Spinal cord (tissue), 10 donors: ENCODE measurements around the gene RNF148. TPM values are rescaled to one million over a fixed set of nuclear protein-coding genes. Genes with fewer than 3 reads are reported as not detected.

Experiments
- DNase-seq, 6 donors: peaks; one replicate each; pipeline versions ENCODE4 v3.0.0 to v3.0.0-alpha.2; 2013 to 2015; ENCODE audit warnings: low spot score in 6 of 6, low read depth in 4 of 6
- H3K27ac ChIP-seq: one replicate; pipeline ENCODE4 v1.5.1; 2013; ENCODE audit warnings: low read depth, low read length, control low read depth
- H3K27me3 ChIP-seq: one replicate; pipeline ENCODE4 v1.6.1; 2013; ENCODE audit warnings: low read length; ENCODE audit not compliant: control insufficient read depth, insufficient read depth
- H3K36me3 ChIP-seq: one replicate; pipeline ENCODE4 v1.6.1; 2013; ENCODE audit warnings: low read length; ENCODE audit not compliant: control insufficient read depth, insufficient read depth
- H3K4me1 ChIP-seq: one replicate; pipeline ENCODE4 v1.6.1; 2013; ENCODE audit warnings: low read length; ENCODE audit not compliant: control insufficient read depth, insufficient read depth
- H3K4me3 ChIP-seq: one replicate; pipeline ENCODE4 v1.5.1; 2013; ENCODE audit warnings: low read depth, low read length, control low read depth
- H3K9me3 ChIP-seq: one replicate; pipeline ENCODE4 v1.6.1; 2013; ENCODE audit warnings: low read length; ENCODE audit not compliant: control insufficient read depth, insufficient read depth
- WGBS: methylation state at CpG from one replicate; pipeline ENCODE4 v1.1.5; 2013; ENCODE audit warnings: missing lambda C conversion rate; ENCODE audit not compliant: insufficient coverage; 5-methylcytosine and 5-hydroxymethylcytosine counted together
- long read RNA-seq, 4 donors: transcript quantifications; one replicate each; lab custom pipeline, GENCODE V29; 2026
- polyA plus RNA-seq, 2 donors: library from polyadenylated mRNA; unstranded; fragments of 120-200 nt; gene quantifications; one replicate each; pipeline ENCODE4 v1.2.1, GENCODE V29; 2013; ENCODE audit not compliant: insufficient read length in 2 of 2
- total RNA-seq, 2 donors: library from RNA; depleted of rRNA in 1 of 2; stranded (reverse); fragments of 120-200 nt in 1 of 2; fragments of >200 nt in 1 of 2; gene quantifications; one replicate each; pipeline versions ENCODE4 v1.2.3 to v1.2.4, GENCODE V29; 2013 to 2014
- donor health status: healthy.

RNF148 gene
- total RNA-seq: 1 to 10 TPM in 1 of 2 donors, under 1 TPM in 1; 0.99 to 1.6 TPM
- polyA plus RNA-seq: not detected
- long read RNA-seq, donor 1: 0 reads
- long read RNA-seq, donor 2: 0 reads
- long read RNA-seq, donor 3: 0 reads
- long read RNA-seq, donor 4: 0 reads

GRCh38 chr7:122702872-122703510, at the start of gene RNF148:
TSS of gene RNF148 (minus strand) at chr7:122702922. CDS start at chr7:122702750, 172 bp downstream.
- Histone ChIP-seq H3K27me3 (no peaks in the 10 kb centered on the region), H3K36me3 (no peaks in the 10 kb centered on the region), H3K9me3 (no peaks in the 10 kb centered on the region), H3K4me3 (no peak within 1 kb of the TSS), H3K27ac (no peak within 1 kb of the TSS), H3K4me1 (no peaks in the 10 kb centered on the region)
- no CpG with 5 or more reads among the region's 1 CpG for WGBS
- no peak for DNase-seq

DNA sequence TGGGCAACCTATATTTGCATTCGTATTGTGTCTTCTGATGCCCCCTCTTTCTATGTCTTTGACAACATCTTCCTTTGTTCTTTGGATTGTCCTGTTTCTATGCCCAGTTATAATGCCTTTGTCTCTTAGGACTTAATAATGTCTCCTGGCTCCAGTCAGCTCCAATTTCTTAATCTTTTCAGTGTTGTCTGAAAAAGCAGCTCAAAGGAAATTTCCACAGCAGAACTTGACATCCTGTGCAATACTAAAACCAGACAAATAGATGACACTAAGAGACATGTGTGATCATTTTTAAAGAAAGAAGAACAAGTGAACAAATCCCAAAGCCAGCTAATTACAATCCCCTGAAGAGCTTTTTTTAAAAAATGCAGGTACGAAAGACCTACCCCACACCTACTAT, 47.7 kb upstream of the RNF148 start:
- Histone ChIP-seq H3K36me3 (no peaks in the 10 kb centered on the region), H3K27ac (no peak overlapping the region), H3K4me1 (no peaks in the 10 kb centered on the region), H3K9me3 (no peaks in the 10 kb centered on the region), H3K27me3 (no peaks in the 10 kb centered on the region), H3K4me3 (no peak overlapping the region)
- DNase-seq: no peak
- no CpG with 5 or more reads among the region's 2 CpGs for WGBS

- Histone ChIP-seq H3K27me3 (no peaks in the 10 kb centered on the region), H3K27ac (no peak overlapping the region)
Observed at GRCh38 chr7:122748195-122748594, 45.5 kb upstream of the RNF148 start.

GRCh38 chr7:122746948-122747347, 44.2 kb upstream of the RNF148 start:
- no peaks in the 10 kb centered on the region for H3K9me3 ChIP-seq
- no peaks in the 10 kb centered on the region for H3K4me1 ChIP-seq
- no peaks in the 10 kb centered on the region for H3K36me3 ChIP-seq
- no peak for DNase-seq
- no peaks in the 10 kb centered on the region for H3K27me3 ChIP-seq
- WGBS: no CpG with 5 or more reads among the region's 2 CpGs
- no peak overlapping the region for H3K4me3 ChIP-seq
- no peak overlapping the region for H3K27ac ChIP-seq

More at GRCh38 chr7:122748195-122748594, 45.5 kb upstream of the RNF148 start:
- no peak overlapping the region for H3K4me3 ChIP-seq
- DNase-seq: peak in 2 of 6 donors; percentile 18 to 81
- no peaks in the 10 kb centered on the region for H3K9me3 ChIP-seq
- WGBS: 100% methylated on average over 1 of the region's 2 CpGs
- no peaks in the 10 kb centered on the region for H3K36me3 ChIP-seq
- H3K4me1 ChIP-seq: no peaks in the 10 kb centered on the region

- Histone ChIP-seq H3K27ac (no peak overlapping the region), H3K36me3 (no peaks in the 10 kb centered on the region), H3K4me3 (no peak overlapping the region), H3K9me3 (no peaks in the 10 kb centered on the region), H3K27me3 (no peaks in the 10 kb centered on the region), H3K4me1 (no peaks in the 10 kb centered on the region)
- peak in 1 of 6 donors; percentile 20 for DNase-seq
Observed at GRCh38 chr7:122743211-122743610, 40.5 kb upstream of the RNF148 start.

GRCh38 chr7:122738947-122739346, 36.2 kb upstream of the RNF148 start:
- DNase-seq: peak in 2 of 6 donors; percentile 24 to 28
- no peaks in the 10 kb centered on the region for H3K4me1 ChIP-seq
- H3K27me3 ChIP-seq: no peaks in the 10 kb centered on the region
- no peaks in the 10 kb centered on the region for H3K36me3 ChIP-seq
- no CpG with 5 or more reads among the region's 2 CpGs for WGBS
- no peak overlapping the region for H3K4me3 ChIP-seq
- no peaks in the 10 kb centered on the region for H3K9me3 ChIP-seq
- H3K27ac ChIP-seq: no peak overlapping the region

GRCh38 chr7:122736183-122736582, 33.5 kb upstream of the RNF148 start:
- peak in 1 of 6 donors; percentile 34 for DNase-seq

DNA sequence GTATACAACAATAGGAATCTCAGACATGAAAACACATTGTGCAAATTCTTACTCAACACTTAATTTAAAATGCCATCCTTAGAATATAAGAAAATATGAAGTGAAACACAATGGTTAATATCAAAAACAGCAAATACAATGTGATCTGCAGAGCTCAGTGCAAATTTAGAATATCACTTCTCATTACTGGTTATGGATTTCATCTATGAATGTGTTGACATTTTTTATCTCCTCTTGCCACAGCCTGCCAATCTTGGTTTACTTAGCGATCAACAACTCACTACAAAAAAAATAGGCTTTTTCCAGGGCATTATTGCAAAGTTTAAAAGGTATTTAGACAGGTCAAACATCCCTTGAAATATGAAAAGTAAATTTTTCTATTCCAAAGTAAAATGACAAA, 25.0 kb upstream of the RNF148 start:
- no peaks in the 10 kb centered on the region for H3K9me3 ChIP-seq
- H3K4me1 ChIP-seq: no peaks in the 10 kb centered on the region
- H3K4me3 ChIP-seq: no peak overlapping the region
- no peaks in the 10 kb centered on the region for H3K27me3 ChIP-seq
- H3K36me3 ChIP-seq: no peaks in the 10 kb centered on the region
- no peak for DNase-seq
- no peak overlapping the region for H3K27ac ChIP-seq
- WGBS: no CpG with 5 or more reads among the region's 1 CpG

More at GRCh38 chr7:122736183-122736582, 33.5 kb upstream of the RNF148 start:
- WGBS: no CpG with 5 or more reads among the region's 1 CpG
- Histone ChIP-seq H3K27ac (no peak overlapping the region), H3K36me3 (no peaks in the 10 kb centered on the region), H3K9me3 (no peaks in the 10 kb centered on the region), H3K4me1 (no peaks in the 10 kb centered on the region), H3K27me3 (no peaks in the 10 kb centered on the region), H3K4me3 (no peak overlapping the region)

- no peaks in the 10 kb centered on the region for H3K9me3 ChIP-seq
- no peaks in the 10 kb centered on the region for H3K4me1 ChIP-seq
- no peak overlapping the region for H3K4me3 ChIP-seq
- no peak for DNase-seq
- H3K27me3 ChIP-seq: no peaks in the 10 kb centered on the region
- H3K27ac ChIP-seq: no peak overlapping the region
- H3K36me3 ChIP-seq: no peaks in the 10 kb centered on the region
Observed at GRCh38 chr7:122727354-122727753, 24.6 kb upstream of the RNF148 start.

GRCh38 chr7:122726881-122727280, 24.2 kb upstream of the RNF148 start:
- no peaks in the 10 kb centered on the region for H3K4me1 ChIP-seq
- H3K36me3 ChIP-seq: no peaks in the 10 kb centered on the region
- no CpG with 5 or more reads among the region's 2 CpGs for whole genome bisulfite sequencing
- H3K9me3 ChIP-seq: no peaks in the 10 kb centered on the region
- H3K27ac ChIP-seq: no peak overlapping the region
- DNase-seq: peak in 1 of 6 donors; percentile 22
- no peaks in the 10 kb centered on the region for H3K27me3 ChIP-seq
- H3K4me3 ChIP-seq: no peak overlapping the region
